Panc1 (cell line): Measurements from ENCODE around the gene GVQW3. TPM values are rescaled to one million over a fixed set of nuclear protein-coding genes. Genes with fewer than 3 reads are reported as not detected.

Experiments used
- ATAC-seq: fragments of 200-7000 bp; cut with Tn5 transposase; 2 replicates; pipeline ENCODE4 v1.9.1; 2020; ENCODE audit warnings: mild to moderate bottlenecking, moderate library complexity
- BruUV-seq: library from RNA; stranded (reverse); fragments of 400-500 nt; replicated peaks from 2 replicates; lab custom pipeline; 2021; lab: Mats Ljungman, UMichigan
- CTCF ChIA-PET: fragments of 300-600 bp; sonication (Branson Sonifier 250); formaldehyde crosslinking; loops from one replicate; lab custom pipeline; 2022; ENCODE audit warnings: antibody characterized with exemption; lab: Charles Lee
- POLR2A ChIA-PET: fragments of 300-600 bp; sonication (Branson Sonifier 250); formaldehyde crosslinking; loops from one replicate; lab custom pipeline; 2022; ENCODE audit warnings: antibody characterized with exemption; lab: Charles Lee
- DNase-seq: peaks from one replicate; pipeline ENCODE4 v3.0.0-alpha.2; 2010; ENCODE audit warnings: low read depth, low spot score
- H3K27ac ChIP-seq: 2 replicates; pipeline ENCODE4 v1.5.1; 2011; ENCODE audit warnings: mild to moderate bottlenecking, low read length, inconsistent platforms
- H3K27me3 ChIP-seq: fragments of 200-500 bp; sonication (Bioruptor generic); 2 replicates; pipeline ENCODE4 v1.6.0; 2014; ENCODE audit warnings: low read length, inconsistent platforms; ENCODE audit not compliant: control insufficient read depth, insufficient read depth
- H3K36me3 ChIP-seq: fragments of 200-500 bp; sonication (Bioruptor generic); 2 replicates; pipeline ENCODE4 v1.5.1; 2014; ENCODE audit warnings: inconsistent platforms, mild to moderate bottlenecking, low read length, moderate library complexity; ENCODE audit not compliant: control insufficient read depth, insufficient read depth
- H3K4me1 ChIP-seq: 2 replicates; pipeline ENCODE4 v1.5.1; 2011; ENCODE audit warnings: inconsistent platforms, mild to moderate bottlenecking, low read length, moderate library complexity; ENCODE audit not compliant: control insufficient read depth, insufficient read depth
- H3K4me3 ChIP-seq, 2 experiments: 2 replicates each; pipeline ENCODE4 v1.5.1; 2011 to 2012; ENCODE audit warnings: low read depth in 2 of 2, low read length in 2 of 2, mild to moderate bottlenecking in 2 of 2, inconsistent platforms in 1 of 2, moderate library complexity in 1 of 2
- H3K9me3 ChIP-seq: fragments of 200-500 bp; sonication (Bioruptor generic); 2 replicates; pipeline ENCODE4 v1.5.1; 2014; ENCODE audit warnings: low read depth, mild to moderate bottlenecking, inconsistent platforms, low read length, moderate library complexity; ENCODE audit not compliant: control insufficient read depth, insufficient read depth
- POLR2AphosphoS5 ChIP-seq: IDR thresholded peaks from 2 replicates; pipeline ENCODE4 v1.6.1; 2012; ENCODE audit warnings: mild to moderate bottlenecking, low read depth, low read length, moderate library complexity
- REST ChIP-seq, 2 experiments: IDR thresholded peaks; 2 replicates each; pipeline ENCODE4 v1.6.1; 2011 to 2012; ENCODE audit warnings: low read depth in 2 of 2, control low read depth in 1 of 2, low read length in 1 of 2, mild to moderate bottlenecking in 1 of 2, moderate library complexity in 1 of 2; ENCODE audit not compliant: insufficient read depth in 1 of 2
- SIN3A ChIP-seq: IDR thresholded peaks from 2 replicates; pipeline ENCODE4 v1.6.1; 2012; ENCODE audit warnings: low read depth, mild to moderate bottlenecking, low read length, moderate library complexity, borderline replicate concordance; ENCODE audit not compliant: insufficient read depth
- TCF7L2 ChIP-seq: IDR thresholded peaks from 2 replicates; pipeline ENCODE4 v1.6.1; 2011; ENCODE audit warnings: mild to moderate bottlenecking, low read depth, low read length, inconsistent platforms
- in situ Hi-C: cut with HindIII; loops from 2 replicates; pipeline ENCODE4 v1.10.0; 2016; ENCODE audit warnings: low sequenced_read_pairs, low pct_unique_long_range_greater_than_20kb
- intact Hi-C: fragments of 100-400 bp; cut with micrococcal nuclease; formaldehyde crosslinking; loops from one replicate; pipeline ENCODE4 v1.10.0; 2022; ENCODE audit not compliant: unreplicated experiment
- total RNA-seq: library from RNA; stranded (reverse); gene quantifications from one replicate; pipeline ENCODE4 v1.2.1, GENCODE V29; 2021; ENCODE audit not compliant: unreplicated experiment
- TF ChIP-seq, protein P1 (sequence below): fragments of 450-650 bp; IDR thresholded peaks from 2 replicates; pipeline ENCODE4 v1.5.1; 2017; ENCODE audit warnings: mild to moderate bottlenecking

The GVQW3 gene
- total RNA-seq, 1 experiment from 2014 or later = 3.2 TPM

GRCh38 chr11:76391021-76391420 lies 9.9 kb downstream of the GVQW3 start:
- H3K27ac ChIP-seq = no peak overlapping the region
- BruUV-seq = no TSS peak
- in situ Hi-C loops (no loop called here), intact Hi-C loops (no loop called here)
- no peaks in the 10 kb centered on the region for H3K9me3 ChIP-seq
- no peak for TF ChIP-seq REST (IDR thresholded peaks at IDR 0.05; ENCODE audit: insufficient read depth in 1 of 2, low read depth in 2 of 2, low read length in 1 of 2)
- no peak for TF ChIP-seq SIN3A
- TF ChIP-seq, protein P1, sequence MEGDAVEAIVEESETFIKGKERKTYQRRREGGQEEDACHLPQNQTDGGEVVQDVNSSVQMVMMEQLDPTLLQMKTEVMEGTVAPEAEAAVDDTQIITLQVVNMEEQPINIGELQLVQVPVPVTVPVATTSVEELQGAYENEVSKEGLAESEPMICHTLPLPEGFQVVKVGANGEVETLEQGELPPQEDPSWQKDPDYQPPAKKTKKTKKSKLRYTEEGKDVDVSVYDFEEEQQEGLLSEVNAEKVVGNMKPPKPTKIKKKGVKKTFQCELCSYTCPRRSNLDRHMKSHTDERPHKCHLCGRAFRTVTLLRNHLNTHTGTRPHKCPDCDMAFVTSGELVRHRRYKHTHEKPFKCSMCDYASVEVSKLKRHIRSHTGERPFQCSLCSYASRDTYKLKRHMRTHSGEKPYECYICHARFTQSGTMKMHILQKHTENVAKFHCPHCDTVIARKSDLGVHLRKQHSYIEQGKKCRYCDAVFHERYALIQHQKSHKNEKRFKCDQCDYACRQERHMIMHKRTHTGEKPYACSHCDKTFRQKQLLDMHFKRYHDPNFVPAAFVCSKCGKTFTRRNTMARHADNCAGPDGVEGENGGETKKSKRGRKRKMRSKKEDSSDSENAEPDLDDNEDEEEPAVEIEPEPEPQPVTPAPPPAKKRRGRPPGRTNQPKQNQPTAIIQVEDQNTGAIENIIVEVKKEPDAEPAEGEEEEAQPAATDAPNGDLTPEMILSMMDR = no peak
- TF ChIP-seq POLR2AphosphoS5 = no peak
- TF ChIP-seq TCF7L2 = no peak
- no peak overlapping the region for H3K4me3 ChIP-seq
- DNase-seq = no peak
- H3K27me3 ChIP-seq = no peaks in the 10 kb centered on the region
- H3K36me3 ChIP-seq = no peaks in the 10 kb centered on the region
- ChIA-PET POLR2A (no interaction called here), CTCF (no interaction called here)
- no peaks in the 10 kb centered on the region for H3K4me1 ChIP-seq
- no peak for ATAC-seq

- TF ChIP-seq REST (IDR thresholded peaks at IDR 0.05; ENCODE audit: insufficient read depth in 1 of 2, low read depth in 2 of 2, low read length in 1 of 2) = no peak
- TF ChIP-seq, protein P1 = no peak
- no peak for TF ChIP-seq TCF7L2
- Histone ChIP-seq H3K27ac (no peak overlapping the region), H3K4me1 (no peaks in the 10 kb centered on the region), H3K27me3 (no peaks in the 10 kb centered on the region), H3K36me3 (no peaks in the 10 kb centered on the region), H3K4me3 (no peak overlapping the region), H3K9me3 (no peaks in the 10 kb centered on the region)
- ATAC-seq (no peak), DNase-seq (no peak)
- CTCF ChIA-PET = no interaction called here
- POLR2A ChIA-PET = no interaction called here
- intact Hi-C loops (no loop called here), in situ Hi-C loops (no loop called here)
- BruUV-seq = no TSS peak
These were observed 10.8 kb downstream of the GVQW3 start for GRCh38 chr11:76391811-76392475.
